Measurements from ENCODE around the gene USP48. TPM values are rescaled to one million over a fixed set of nuclear protein-coding genes. Genes with fewer than 3 reads are reported as not detected.
A peak's percentile ranks its signal among the peaks of the same experiment; 100 is the strongest.

Gene USP48
- total RNA-seq, 1 donor from 2014 or later: 67.5 TPM

GRCh38 chr1:21766210-21766609, 16.7 kb downstream of the USP48 start:
- H3K36me3 ChIP-seq: no peaks in the 10 kb centered on the region
- H3K4me3 ChIP-seq: no peak overlapping the region
- H3K27ac ChIP-seq: no peak overlapping the region
- H3K4me1 ChIP-seq: peaks cover 68% of the 10 kb centered on the region
- no peaks in the 10 kb centered on the region for H3K27me3 ChIP-seq
- intact Hi-C loops (cut with DNase I): no loop called here
- no peak for DNase-seq (ENCODE audit: extremely low spot score in 2 of 2)
- TF ChIP-seq POLR2A (IDR thresholded peaks at IDR 0.05) (no peak), POLR2AphosphoS5 (IDR thresholded peaks at IDR 0.05; ENCODE audit: insufficient read depth in 1 of 2, low read depth in 1 of 2) (no peak), CTCF (IDR thresholded peaks at IDR 0.05) (no peak)
- no peaks in the 10 kb centered on the region for H3K9me3 ChIP-seq

GRCh38 chr1:21764615-21765423, 18.1 kb downstream of the USP48 start:
- Histone ChIP-seq H3K27me3 (no peaks in the 10 kb centered on the region), H3K4me3 (no peak overlapping the region), H3K9me3 (no peaks in the 10 kb centered on the region), H3K36me3 (no peaks in the 10 kb centered on the region), H3K27ac (peak overlapping the region; percentile 47), H3K4me1 (peaks cover 68% of the 10 kb centered on the region)
- no peak for DNase-seq (ENCODE audit: extremely low spot score in 2 of 2)
- TF ChIP-seq POLR2A (IDR thresholded peaks at IDR 0.05): no peak
- peak in 1 of 2 donors; percentile 58 for TF ChIP-seq POLR2AphosphoS5 (IDR thresholded peaks at IDR 0.05; ENCODE audit: insufficient read depth in 1 of 2, low read depth in 1 of 2)
- intact Hi-C loops (cut with DNase I): no loop called here

GRCh38 chr1:21763694-21764419, 19.1 kb downstream of the USP48 start:
- Histone ChIP-seq H3K9me3 (no peaks in the 10 kb centered on the region), H3K4me1 (peaks cover 77% of the 10 kb centered on the region), H3K36me3 (no peaks in the 10 kb centered on the region), H3K4me3 (no peak overlapping the region), H3K27me3 (no peaks in the 10 kb centered on the region), H3K27ac (no peak overlapping the region)
- intact Hi-C loops (cut with DNase I): no loop called here
- TF ChIP-seq POLR2A (IDR thresholded peaks at IDR 0.05) (no peak), CTCF (IDR thresholded peaks at IDR 0.05) (no peak), POLR2AphosphoS5 (IDR thresholded peaks at IDR 0.05; ENCODE audit: insufficient read depth in 1 of 2, low read depth in 1 of 2) (no peak)
- DNase-seq (ENCODE audit: extremely low spot score in 2 of 2): no peak

GRCh38 chr1:21763236-21763635, 19.7 kb downstream of the USP48 start:
- TF ChIP-seq CTCF (IDR thresholded peaks at IDR 0.05) (no peak), POLR2A (IDR thresholded peaks at IDR 0.05) (no peak), POLR2AphosphoS5 (IDR thresholded peaks at IDR 0.05; ENCODE audit: insufficient read depth in 1 of 2, low read depth in 1 of 2) (no peak)
- peaks cover 74% of the 10 kb centered on the region for H3K4me1 ChIP-seq
- intact Hi-C loops (cut with DNase I): no loop called here
- H3K27ac ChIP-seq: no peak overlapping the region
- H3K9me3 ChIP-seq: no peaks in the 10 kb centered on the region
- no peaks in the 10 kb centered on the region for H3K36me3 ChIP-seq
- no peaks in the 10 kb centered on the region for H3K27me3 ChIP-seq
- DNase-seq (ENCODE audit: extremely low spot score in 2 of 2): no peak
- H3K4me3 ChIP-seq: no peak overlapping the region

- intact Hi-C loops (cut with DNase I): no loop called here
- no peak for DNase-seq (ENCODE audit: extremely low spot score in 2 of 2)
- H3K36me3 ChIP-seq: no peaks in the 10 kb centered on the region
- H3K4me1 ChIP-seq: peaks cover 63% of the 10 kb centered on the region
- no peaks in the 10 kb centered on the region for H3K9me3 ChIP-seq
- no peaks in the 10 kb centered on the region for H3K27me3 ChIP-seq
- no peak overlapping the region for H3K4me3 ChIP-seq
- H3K27ac ChIP-seq: no peak overlapping the region
- no peak for TF ChIP-seq CTCF (IDR thresholded peaks at IDR 0.05)
- no peak for TF ChIP-seq POLR2AphosphoS5 (IDR thresholded peaks at IDR 0.05; ENCODE audit: insufficient read depth in 1 of 2, low read depth in 1 of 2)
- no peak for TF ChIP-seq POLR2A (IDR thresholded peaks at IDR 0.05)
Measured at GRCh38 chr1:21762022-21762404, 20.9 kb downstream of the USP48 start.

All from vagina (tissue), 2 donors.